Fibroblast of lung (primary cell): ENCODE data around the gene NELFB.

Experiments used
- EZH2 ChIP-seq: IDR thresholded peaks from 2 replicates; pipeline ENCODE4 v1.5.1; 2012; ENCODE audit warnings: low read length, control low read depth, mild to moderate bottlenecking; ENCODE audit errors: missing control alignments
- TF ChIP-seq, protein P1 (sequence below), 2 donors: IDR thresholded peaks in 1 of 2; conservative IDR thresholded peaks in 1 of 2; 1 replicate in 1 of 2; 2 replicates in 1 of 2; pipeline ENCODE4 v1.5.1; 2011 to 2012; ENCODE audit warnings: low read length in 2 of 2, control low read depth in 1 of 2, inconsistent platforms in 1 of 2, low read depth in 1 of 2, mild to moderate bottlenecking in 1 of 2

DNA sequence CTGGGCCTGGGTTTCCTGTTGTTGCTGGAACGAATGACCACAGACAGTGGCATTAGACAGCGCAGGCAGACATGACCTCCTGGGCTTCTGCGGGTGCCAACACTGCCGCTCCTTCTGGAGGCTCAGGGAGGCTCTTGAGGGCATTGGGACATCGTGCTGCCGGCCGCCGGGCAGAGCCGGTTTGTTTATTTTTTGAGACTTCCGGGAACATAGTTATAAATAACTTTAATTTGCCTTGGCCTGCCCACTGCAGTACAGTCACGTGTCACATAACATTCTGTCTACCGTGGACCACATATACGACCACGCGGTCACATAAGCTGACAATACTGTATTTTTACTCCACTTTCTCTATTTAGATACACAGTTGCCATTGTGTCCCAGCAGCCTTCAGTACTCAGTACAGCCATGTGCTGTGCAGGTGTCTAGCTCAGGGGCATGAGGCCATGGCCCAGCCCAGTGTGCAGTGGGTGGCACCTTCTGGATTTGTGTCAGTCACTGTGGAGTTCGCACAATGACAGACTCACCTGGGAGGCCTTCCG lies 14.2 kb downstream of the NELFB start:
- TF ChIP-seq EZH2 = no peak
- TF ChIP-seq, protein P1, sequence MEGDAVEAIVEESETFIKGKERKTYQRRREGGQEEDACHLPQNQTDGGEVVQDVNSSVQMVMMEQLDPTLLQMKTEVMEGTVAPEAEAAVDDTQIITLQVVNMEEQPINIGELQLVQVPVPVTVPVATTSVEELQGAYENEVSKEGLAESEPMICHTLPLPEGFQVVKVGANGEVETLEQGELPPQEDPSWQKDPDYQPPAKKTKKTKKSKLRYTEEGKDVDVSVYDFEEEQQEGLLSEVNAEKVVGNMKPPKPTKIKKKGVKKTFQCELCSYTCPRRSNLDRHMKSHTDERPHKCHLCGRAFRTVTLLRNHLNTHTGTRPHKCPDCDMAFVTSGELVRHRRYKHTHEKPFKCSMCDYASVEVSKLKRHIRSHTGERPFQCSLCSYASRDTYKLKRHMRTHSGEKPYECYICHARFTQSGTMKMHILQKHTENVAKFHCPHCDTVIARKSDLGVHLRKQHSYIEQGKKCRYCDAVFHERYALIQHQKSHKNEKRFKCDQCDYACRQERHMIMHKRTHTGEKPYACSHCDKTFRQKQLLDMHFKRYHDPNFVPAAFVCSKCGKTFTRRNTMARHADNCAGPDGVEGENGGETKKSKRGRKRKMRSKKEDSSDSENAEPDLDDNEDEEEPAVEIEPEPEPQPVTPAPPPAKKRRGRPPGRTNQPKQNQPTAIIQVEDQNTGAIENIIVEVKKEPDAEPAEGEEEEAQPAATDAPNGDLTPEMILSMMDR (conservative IDR thresholded peaks at IDR 0.05 in 1 of 2, IDR thresholded peaks at IDR 0.05 in 1 of 2; ENCODE audit: low read depth in 1 of 2, low read length in 2 of 2) = no peak
